Keratinocyte (primary cell): Measurements from ENCODE around the gene PACS2.

ENCODE experiments used
- EZH2 ChIP-seq: IDR thresholded peaks from one replicate; pipeline ENCODE4 v1.6.1; 2012; ENCODE audit warnings: inconsistent platforms, mild to moderate bottlenecking, low read length, moderate library complexity
- TF ChIP-seq, protein P1 (sequence below), 3 experiments: IDR thresholded peaks in 1 of 3; conservative IDR thresholded peaks in 1 of 3; optimal IDR thresholded peaks in 1 of 3; 2 replicates in 2 of 3; 3 replicates in 1 of 3; pipeline versions ENCODE3 to v1.5.1; 2011; ENCODE audit warnings: low read length in 3 of 3, mild to moderate bottlenecking in 3 of 3, moderate library complexity in 2 of 3, control low read depth in 1 of 3, inconsistent platforms in 1 of 3; ENCODE audit not compliant: insufficient read depth in 2 of 3; ENCODE audit errors: extremely low read depth in 1 of 3

DNA sequence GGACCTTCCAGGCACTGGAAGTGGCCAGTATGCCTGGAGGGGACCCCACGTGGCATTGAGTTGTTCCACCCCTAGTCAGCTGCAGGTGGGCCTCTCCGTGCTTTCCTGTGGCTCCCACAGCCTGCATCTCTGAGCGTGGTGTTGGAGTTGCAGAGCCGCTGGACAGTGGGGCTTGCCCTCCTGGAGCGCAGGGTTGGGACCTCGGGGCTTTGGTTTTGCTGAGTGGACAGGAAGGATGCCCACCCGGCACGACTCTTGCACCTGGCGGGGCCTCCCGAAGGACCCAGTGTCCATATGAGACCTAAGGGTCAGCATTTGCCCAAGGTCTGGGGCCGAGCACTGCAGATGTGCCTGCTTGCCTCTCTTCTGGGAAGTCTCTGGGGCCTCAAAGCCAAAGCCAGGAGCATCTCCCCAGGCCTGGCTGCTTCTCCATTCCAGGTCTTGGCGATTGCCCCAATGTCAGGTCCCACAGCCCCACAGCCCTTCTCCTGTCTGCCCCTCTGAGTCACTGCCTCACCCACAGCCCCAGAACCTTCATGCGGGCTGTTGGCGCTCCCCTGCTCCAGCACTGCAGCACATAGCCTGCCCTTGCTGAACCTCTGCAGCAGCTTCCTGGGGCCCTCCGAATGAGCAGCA lies 1.5 kb downstream of the PACS2 start:
- no peak for TF ChIP-seq EZH2
- TF ChIP-seq, protein P1, sequence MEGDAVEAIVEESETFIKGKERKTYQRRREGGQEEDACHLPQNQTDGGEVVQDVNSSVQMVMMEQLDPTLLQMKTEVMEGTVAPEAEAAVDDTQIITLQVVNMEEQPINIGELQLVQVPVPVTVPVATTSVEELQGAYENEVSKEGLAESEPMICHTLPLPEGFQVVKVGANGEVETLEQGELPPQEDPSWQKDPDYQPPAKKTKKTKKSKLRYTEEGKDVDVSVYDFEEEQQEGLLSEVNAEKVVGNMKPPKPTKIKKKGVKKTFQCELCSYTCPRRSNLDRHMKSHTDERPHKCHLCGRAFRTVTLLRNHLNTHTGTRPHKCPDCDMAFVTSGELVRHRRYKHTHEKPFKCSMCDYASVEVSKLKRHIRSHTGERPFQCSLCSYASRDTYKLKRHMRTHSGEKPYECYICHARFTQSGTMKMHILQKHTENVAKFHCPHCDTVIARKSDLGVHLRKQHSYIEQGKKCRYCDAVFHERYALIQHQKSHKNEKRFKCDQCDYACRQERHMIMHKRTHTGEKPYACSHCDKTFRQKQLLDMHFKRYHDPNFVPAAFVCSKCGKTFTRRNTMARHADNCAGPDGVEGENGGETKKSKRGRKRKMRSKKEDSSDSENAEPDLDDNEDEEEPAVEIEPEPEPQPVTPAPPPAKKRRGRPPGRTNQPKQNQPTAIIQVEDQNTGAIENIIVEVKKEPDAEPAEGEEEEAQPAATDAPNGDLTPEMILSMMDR (optimal IDR thresholded peaks at IDR 0.05 in 1 of 3, IDR thresholded peaks at IDR 0.05 in 1 of 3, conservative IDR thresholded peaks at IDR 0.05 in 1 of 3; ENCODE audit: extremely low read depth in 1 of 3, insufficient read depth in 2 of 3, low read length in 3 of 3): no peak
